ENCODE results near the gene PMF1.
"Not testable (repeated sequence)": the region's sequence is repeated elsewhere in the genome, so short reads cannot be mapped to it uniquely, and the experiment has no call there.

Gene PMF1

DNA sequence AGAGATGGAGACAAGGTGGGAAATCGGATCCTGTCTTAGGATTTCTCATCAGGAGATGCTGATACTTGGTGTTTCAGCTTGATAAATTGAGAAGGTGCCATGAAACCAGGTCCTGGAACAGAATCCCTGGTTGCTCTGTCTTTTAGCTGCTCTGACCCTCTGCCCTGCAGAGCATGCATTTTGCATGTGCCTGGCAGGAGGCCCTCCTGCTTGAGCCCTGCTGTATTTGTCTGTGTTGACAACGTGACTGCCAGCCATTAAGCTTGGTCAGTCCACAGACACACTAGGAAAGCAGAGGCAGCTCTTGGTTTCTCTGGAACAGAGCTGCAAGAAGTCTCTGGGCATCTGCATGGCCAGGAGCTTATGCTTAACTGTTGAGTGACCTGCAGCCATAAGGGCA lies 16.4 kb upstream of the PMF1 start:
- DNase-seq (ENCODE audit: low read depth in 2 of 2), result no peak

DNA sequence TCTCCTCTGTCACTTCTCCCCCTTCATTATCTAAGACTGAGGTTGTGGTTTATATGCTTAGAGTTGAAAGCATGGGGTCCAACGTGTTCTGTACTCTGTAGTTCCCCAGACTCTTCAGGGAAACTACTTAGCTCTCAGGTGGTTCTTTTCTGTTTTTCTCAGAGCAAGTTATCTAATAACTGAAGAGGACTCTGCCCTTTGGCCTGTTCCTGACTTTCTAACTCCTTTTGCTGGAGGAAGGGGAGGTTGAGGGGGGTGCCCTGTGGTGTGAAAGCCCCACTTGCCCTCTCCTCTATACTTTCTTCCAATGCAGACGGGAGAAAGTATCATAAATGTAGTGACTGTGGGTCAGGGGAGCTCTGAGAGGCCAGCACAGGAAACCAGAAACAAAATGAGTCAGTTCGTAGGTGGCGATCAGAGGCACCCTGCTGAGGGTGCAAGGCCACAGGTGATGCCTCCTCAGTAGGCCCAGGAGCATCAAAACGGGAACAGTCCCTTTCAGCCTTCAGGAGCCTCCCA lies 13.9 kb upstream of the PMF1 start:
- DNase-seq (ENCODE audit: low read depth in 2 of 2), result no peak

DNA sequence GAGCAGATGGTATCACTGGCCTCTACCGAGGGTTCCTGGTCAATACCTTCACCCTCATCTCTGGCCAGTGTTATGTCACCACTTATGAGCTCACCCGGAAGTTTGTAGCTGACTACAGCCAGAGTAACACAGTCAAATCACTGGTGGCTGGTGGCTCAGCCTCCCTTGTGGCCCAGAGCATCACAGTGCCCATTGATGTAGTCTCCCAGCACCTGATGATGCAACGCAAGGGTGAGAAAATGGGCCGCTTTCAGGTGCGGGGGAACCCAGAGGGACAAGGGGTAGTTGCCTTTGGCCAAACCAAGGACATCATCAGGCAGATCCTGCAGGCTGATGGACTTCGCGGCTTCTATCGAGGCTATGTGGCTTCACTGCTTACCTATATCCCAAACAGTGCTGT lies 12.8 kb upstream of the PMF1 start:
- DNase-seq (ENCODE audit: low read depth in 2 of 2), result no peak

DNA sequence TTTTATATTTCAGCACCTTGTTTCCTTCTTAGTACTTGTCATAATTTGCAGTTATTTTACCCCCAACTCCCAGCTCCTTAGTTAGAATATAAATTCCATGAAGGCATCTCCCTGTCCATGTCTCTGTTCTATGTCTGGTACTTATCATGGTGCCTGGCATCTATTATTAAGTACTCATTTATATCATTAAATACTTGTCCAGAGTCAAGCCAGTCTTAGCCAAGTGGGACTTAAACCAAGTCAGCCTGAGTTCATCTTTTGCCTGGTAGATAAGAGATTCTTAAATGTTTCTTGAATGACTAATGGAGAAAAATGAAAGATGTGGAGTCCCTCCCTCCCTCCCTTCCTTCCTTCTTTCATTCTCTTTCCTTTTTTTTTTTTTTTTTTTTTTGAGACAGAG lies 9.5 kb upstream of the PMF1 start:
- no peak for DNase-seq (ENCODE audit: low read depth in 2 of 2)

- no peak for DNase-seq (ENCODE audit: low read depth in 2 of 2)
Observed at GRCh38 chr1:156204686-156205085, 8.1 kb upstream of the PMF1 start.

GRCh38 chr1:156211243-156211642 lies 1.6 kb upstream of the PMF1 start:
- DNase-seq (ENCODE audit: low read depth in 2 of 2), result no peak

DNA sequence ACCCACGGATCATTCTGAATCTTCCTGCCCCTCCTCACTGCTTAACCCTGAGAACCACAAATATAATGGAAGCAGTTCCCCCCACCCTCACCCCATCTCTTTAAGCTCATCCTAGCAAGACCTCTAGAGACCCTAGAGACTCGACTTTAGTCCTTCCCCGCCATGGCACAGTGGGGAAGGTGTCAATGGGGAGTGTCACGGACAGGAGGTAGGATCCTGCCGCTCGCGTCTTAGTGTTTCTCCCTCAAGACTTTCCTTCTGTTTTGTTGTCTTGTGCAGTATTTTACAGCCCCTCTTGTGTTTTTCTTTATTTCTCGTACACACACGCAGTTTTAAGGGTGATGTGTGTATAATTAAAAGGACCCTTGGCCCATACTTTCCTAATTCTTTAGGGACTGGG lies 677 bp upstream of the PMF1 start:
- DNase-seq (ENCODE audit: low read depth in 2 of 2), result no peak

GRCh38 chr1:156213644-156213966 lies 798 bp downstream of the PMF1 start:
- no peak for DNase-seq (ENCODE audit: low read depth in 2 of 2)

DNA sequence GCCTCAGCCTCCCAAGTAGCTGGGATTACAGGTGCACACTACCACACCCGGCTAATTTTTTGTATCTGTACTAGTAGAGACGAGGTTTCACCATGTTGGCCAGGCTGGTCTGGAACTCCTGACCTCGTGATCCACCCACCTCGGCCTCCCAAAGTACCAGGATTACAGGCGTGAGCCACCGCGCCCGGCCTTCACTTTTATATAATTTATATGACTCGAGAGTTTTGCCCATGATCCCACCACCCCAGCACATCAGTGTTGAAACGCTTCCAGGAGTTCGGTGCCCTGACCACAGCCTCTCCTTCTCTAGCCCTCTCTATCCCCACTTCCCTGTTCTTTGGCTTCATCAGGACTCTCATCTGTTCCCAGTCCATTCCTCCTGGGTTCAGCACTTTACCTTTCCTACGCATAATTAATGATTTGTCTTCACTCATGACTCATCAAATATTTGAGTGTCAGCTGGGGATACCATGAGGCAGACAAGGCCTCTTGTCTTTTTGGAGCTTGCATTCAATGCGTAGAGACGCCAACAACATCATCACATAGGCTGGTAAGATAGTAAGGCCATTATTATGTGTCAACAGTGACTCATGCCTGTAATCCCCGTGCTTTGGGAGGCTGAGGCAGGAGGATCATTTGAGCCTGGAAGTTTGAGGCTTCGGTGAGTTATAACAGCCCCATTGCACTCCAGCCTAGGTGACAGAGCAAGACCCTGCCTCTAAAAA lies 1.4 kb downstream of the PMF1 start:
- DNase-seq (ENCODE audit: low read depth in 2 of 2), result no peak

GRCh38 chr1:156216361-156217086 lies 3.7 kb downstream of the PMF1 start:
- not testable (repeated sequence) for DNase-seq (ENCODE audit: low read depth in 2 of 2)

DNA sequence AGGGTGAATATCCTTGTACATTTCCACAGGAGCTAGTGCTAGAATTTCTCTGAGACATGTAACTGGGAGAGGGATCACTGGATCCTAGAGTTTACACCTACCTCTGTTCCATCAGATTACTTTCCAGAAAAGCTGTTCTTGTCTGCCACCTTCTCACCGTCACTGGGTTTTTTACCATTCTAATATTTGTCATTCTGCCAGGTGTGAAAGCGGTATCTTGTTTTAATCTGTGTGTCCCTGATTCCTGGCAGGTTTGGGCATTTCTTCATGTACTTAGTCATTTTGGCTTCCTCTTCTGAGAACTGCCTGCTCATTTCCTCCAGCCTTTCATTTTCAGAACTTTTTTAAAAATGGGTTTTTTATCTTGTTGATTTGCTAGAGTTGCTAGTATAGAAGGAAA lies 5.1 kb downstream of the PMF1 start:
- DNase-seq (ENCODE audit: low read depth in 2 of 2), result no peak

- DNase-seq (ENCODE audit: low read depth in 2 of 2), result no peak
Observed at GRCh38 chr1:156220226-156220625, 7.4 kb downstream of the PMF1 start.

- DNase-seq (ENCODE audit: low read depth in 2 of 2), result no peak
Observed at GRCh38 chr1:156221986-156222692, 9.3 kb downstream of the PMF1 start.

- no peak for DNase-seq (ENCODE audit: low read depth in 2 of 2)
Observed at GRCh38 chr1:156225677-156226014, 12.8 kb downstream of the PMF1 start.

- DNase-seq (ENCODE audit: low read depth in 2 of 2), result no peak
Observed at GRCh38 chr1:156226116-156226538, 13.3 kb downstream of the PMF1 start.

- no peak for DNase-seq (ENCODE audit: low read depth in 2 of 2)
Observed at GRCh38 chr1:156226782-156227181, 14.0 kb downstream of the PMF1 start.

- DNase-seq (ENCODE audit: low read depth in 2 of 2), result no peak
Observed at GRCh38 chr1:156228501-156228900, 15.7 kb downstream of the PMF1 start.

GRCh38 chr1:156229809-156230472 lies 17.1 kb downstream of the PMF1 start:
- DNase-seq (ENCODE audit: low read depth in 2 of 2), result no peak

GRCh38 chr1:156230473-156230837 lies 17.6 kb downstream of the PMF1 start:
- no peak for DNase-seq (ENCODE audit: low read depth in 2 of 2)

DNA sequence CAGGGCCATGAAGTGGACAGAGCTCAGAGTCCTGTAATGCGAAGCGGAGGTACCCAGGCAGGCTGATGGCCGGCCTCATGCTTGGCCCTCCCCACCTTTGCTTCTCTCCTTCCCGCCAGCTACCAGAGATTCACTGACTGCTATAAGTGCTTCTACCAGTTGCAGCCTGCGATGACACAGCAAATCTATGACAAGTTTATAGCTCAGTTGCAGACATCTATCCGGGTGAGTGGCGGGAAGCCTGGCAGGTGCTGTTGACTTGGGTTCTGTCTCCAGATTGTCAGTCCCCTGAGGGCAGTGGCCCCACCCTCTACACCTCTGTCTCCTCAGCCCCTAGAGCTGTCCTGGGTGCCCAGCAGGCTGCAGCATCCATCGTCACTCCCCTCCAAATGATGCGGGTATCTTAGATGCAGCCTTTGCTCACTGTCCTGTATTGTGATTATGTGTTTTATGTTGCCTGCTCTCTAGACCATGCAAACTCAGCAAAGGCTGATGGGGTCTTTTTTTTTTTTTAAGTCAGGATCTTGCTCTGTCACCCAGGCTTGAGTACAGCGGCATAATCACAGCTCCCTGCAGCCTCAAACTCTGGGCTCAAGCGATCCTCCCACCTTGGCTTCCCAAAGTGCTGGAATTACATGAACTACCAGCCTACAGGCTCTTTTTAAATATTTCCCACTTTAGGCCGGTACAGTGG lies 19.5 kb downstream of the PMF1 start:
- DNase-seq (ENCODE audit: low read depth in 2 of 2), result no peak

DNA sequence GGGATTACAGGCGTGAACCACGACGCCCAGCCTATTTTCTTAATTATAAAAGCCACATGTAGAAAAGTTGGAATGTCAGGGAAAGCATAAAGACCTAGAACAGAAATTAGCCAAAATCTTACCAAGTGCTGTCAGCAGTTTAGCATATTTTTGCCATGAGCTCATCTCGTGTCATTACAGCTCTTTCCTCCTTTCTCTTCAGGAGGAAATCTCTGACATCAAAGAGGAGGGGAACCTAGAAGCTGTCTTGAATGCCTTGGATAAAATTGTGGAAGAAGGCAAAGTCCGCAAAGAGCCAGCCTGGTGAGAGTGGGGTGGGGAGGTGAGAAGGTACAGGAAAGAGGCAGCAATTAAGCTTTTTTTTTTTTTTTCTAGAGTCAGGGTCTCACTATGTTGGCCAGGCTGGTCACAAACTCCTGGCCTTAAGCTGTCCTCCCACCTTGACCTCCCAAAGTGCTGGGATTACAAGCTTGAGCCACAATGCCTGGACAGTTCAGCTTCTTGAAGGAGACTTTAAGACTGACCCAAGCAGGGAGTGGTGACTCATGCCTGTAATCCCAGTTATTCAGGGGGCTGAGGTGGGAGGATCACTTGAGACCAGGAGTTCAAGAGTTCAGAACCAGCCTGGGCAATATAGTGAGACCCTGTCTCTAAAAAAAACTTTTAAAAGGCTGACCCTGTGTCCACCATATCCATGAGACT lies 20.8 kb downstream of the PMF1 start:
- DNase-seq (ENCODE audit: low read depth in 2 of 2), result no peak

All from stimulated activated CD4-positive, alpha-beta T cell treated with anti-CD3 and anti-CD28 coated beads, Interleukin-1b, Interleukin-23, amount 100 ng/mL, for 1 hour (primary cell).